Muscle layer of duodenum (tissue), 2 donors: Measurements from ENCODE around the gene ALG9.

Experiments used
- H3K27ac ChIP-seq: one replicate; pipeline ENCODE4 v1.7.0; 2013; ENCODE audit warnings: mild to moderate bottlenecking, low read length
- H3K27me3 ChIP-seq: one replicate; pipeline ENCODE4 v1.7.0; 2013; ENCODE audit warnings: low read depth, mild to moderate bottlenecking, control low read depth, low read length
- H3K36me3 ChIP-seq, 2 donors: one replicate each; pipeline ENCODE4 v1.7.0; 2013; ENCODE audit warnings: low read length in 2 of 2, control low read depth in 1 of 2, mild to moderate bottlenecking in 1 of 2; ENCODE audit not compliant: insufficient read depth in 2 of 2, control insufficient read depth in 1 of 2
- H3K4me1 ChIP-seq, 2 donors: one replicate each; pipeline ENCODE4 v1.7.0; 2013; ENCODE audit warnings: low read length in 2 of 2, mild to moderate bottlenecking in 2 of 2, control low read depth in 1 of 2, moderate library complexity in 1 of 2; ENCODE audit not compliant: insufficient read depth in 2 of 2, control insufficient read depth in 1 of 2
- H3K4me3 ChIP-seq, 2 donors: one replicate each; pipeline ENCODE4 v1.7.0; 2013; ENCODE audit warnings: low read length in 2 of 2, low read depth in 1 of 2, mild to moderate bottlenecking in 1 of 2
- H3K9me3 ChIP-seq, 2 donors: one replicate each; pipeline ENCODE4 v1.7.0; 2013; ENCODE audit warnings: low read length in 2 of 2, control low read depth in 1 of 2, mild to moderate bottlenecking in 1 of 2; ENCODE audit not compliant: control insufficient read depth in 1 of 2
- donor health status: healthy.

Gene ALG9

DNA sequence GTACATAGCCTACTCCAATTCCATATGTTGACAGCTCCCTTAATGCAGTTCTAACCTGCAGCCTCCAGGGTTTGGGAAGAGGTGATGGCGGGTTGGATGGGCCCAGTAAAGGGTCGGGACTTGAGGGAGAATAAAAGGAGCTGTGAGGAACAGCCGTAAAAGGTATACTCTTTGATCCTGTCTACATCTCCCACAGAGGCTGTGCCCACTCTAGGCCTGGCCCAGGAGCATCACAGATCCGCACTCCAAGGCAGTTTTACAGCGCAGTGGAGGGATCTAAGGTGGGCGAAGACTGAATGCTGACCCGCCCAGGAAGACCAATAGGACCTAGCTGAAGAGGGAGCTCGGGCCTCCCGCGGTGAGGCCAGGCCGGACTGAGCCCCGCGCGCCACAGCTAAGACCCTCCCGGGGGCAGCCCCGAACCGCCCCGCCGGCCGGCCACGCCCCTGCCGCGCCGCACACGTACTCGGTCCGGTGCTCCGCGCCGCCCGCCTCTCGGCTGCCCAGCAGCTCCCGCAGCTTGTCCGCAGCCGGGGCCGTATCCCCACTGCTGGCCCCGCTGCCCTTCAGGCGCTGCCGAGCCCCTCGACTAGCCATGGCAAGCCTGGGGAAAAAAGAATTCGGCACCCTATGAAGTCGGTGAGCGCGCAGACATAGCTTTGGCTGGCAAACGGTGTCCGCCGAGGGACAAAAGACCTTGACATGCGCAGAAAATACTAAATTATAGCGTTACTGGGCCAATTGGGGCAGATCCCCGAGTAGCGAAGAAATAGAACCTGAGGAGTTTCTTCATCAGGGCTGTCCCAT is at the start of gene ALG9:
Gene ALG9 (minus strand): TSS at position 696 of the 807 bp plus-strand sequence. CDS start 99 bp downstream, at position 597.
- H3K4me1 ChIP-seq = peaks cover 7 to 8% of the 10 kb centered on the region in 2 donors
- peak within 1 kb of the TSS; percentile 84 for H3K27ac ChIP-seq
- no peaks in the 10 kb centered on the region for H3K9me3 ChIP-seq
- peak within 1 kb of the TSS; percentile 92 for H3K4me3 ChIP-seq
- no peaks in the 10 kb centered on the region for H3K27me3 ChIP-seq
- peaks cover 18 to 26% of the 10 kb centered on the region in 2 donors for H3K36me3 ChIP-seq

- no peak overlapping the region for H3K27ac ChIP-seq
- H3K4me1 ChIP-seq = peaks cover 14 to 18% of the 10 kb centered on the region in 2 donors
- H3K9me3 ChIP-seq = no peaks in the 10 kb centered on the region
- H3K27me3 ChIP-seq = no peaks in the 10 kb centered on the region
- no peak overlapping the region for H3K4me3 ChIP-seq
- H3K36me3 ChIP-seq = peaks cover 0 to 10% of the 10 kb centered on the region in 2 donors
Measured at GRCh38 chr11:111920908-111921307, 49.5 kb upstream of the ALG9 start.

- H3K9me3 ChIP-seq = no peaks in the 10 kb centered on the region
- peaks cover 8 to 15% of the 10 kb centered on the region in 2 donors for H3K4me1 ChIP-seq
- peak within 1 kb of the TSS; percentile 33 for H3K27ac ChIP-seq
- H3K4me3 ChIP-seq = peak within 1 kb of the TSS in 1 of 2 donors; percentile 4
- no peaks in the 10 kb centered on the region for H3K27me3 ChIP-seq
- peaks cover 0 to 9% of the 10 kb centered on the region in 2 donors for H3K36me3 ChIP-seq
Measured at GRCh38 chr11:111918390-111919256, 47.2 kb upstream of the ALG9 start, which contains the start of gene C11orf52. Gene C11orf52 (plus strand): TSS chr11:111918913. CDS start chr11:111918973, 60 bp downstream.

GRCh38 chr11:111917788-111918187 is 46.4 kb upstream of the ALG9 start:
- no peak overlapping the region for H3K27ac ChIP-seq
- peaks cover 0 to 8% of the 10 kb centered on the region in 2 donors for H3K36me3 ChIP-seq
- no peaks in the 10 kb centered on the region for H3K27me3 ChIP-seq

DNA sequence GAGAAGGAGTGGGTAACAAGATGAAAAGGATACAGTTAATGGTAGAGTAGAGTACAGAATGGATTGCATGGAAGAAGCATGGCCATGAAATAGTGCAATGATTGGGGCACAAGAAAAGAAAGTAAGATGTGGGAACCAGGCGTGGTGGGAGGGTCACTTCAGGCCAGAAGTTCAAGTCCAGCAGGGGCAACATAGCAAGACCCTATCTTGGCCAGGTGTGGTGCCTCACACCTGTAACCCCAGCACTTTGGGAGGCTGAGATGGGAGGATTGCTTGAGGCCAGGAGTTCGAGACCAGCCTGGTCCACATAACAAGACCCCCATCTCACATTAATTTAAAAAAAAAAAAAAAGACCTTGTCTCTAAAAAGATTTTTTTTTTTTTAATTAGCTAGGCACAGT is 45.9 kb upstream of the ALG9 start:
- no peak overlapping the region for H3K4me3 ChIP-seq
- H3K27me3 ChIP-seq = no peaks in the 10 kb centered on the region
- peaks cover 0 to 9% of the 10 kb centered on the region in 2 donors for H3K4me1 ChIP-seq
- H3K27ac ChIP-seq = no peak overlapping the region
- no peaks in the 10 kb centered on the region for H3K9me3 ChIP-seq
- peaks cover 0 to 11% of the 10 kb centered on the region in 2 donors for H3K36me3 ChIP-seq

More at GRCh38 chr11:111917788-111918187, 46.4 kb upstream of the ALG9 start:
- H3K4me1 ChIP-seq = peaks cover under 1 to 14% of the 10 kb centered on the region in 2 donors
- H3K9me3 ChIP-seq = no peaks in the 10 kb centered on the region
- H3K4me3 ChIP-seq = no peak overlapping the region

DNA sequence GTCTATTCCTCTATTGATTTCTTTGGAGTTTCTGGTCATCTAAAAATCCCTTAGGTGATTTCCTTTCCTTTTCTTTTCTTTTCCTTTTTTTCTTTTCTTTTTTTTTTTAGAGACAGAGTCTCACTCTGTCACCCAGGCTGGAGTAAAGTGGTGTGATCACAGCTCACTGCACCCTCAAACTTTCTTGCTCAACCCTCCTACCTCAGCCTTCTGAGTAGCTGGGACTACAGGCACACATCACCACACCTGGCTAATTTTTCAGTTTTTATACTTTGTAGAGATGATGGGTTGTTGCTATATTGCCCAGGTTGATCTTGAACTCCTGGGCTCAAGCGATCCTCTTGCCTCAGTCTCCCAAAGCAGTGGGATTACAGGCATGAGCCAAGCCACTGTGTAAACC is 45.4 kb upstream of the ALG9 start:
- H3K36me3 ChIP-seq = peaks cover 0 to 16% of the 10 kb centered on the region in 2 donors
- no peak overlapping the region for H3K4me3 ChIP-seq
- H3K27ac ChIP-seq = no peak overlapping the region
- H3K4me1 ChIP-seq = peaks cover 0 to 7% of the 10 kb centered on the region in 2 donors
- H3K9me3 ChIP-seq = no peaks in the 10 kb centered on the region
- no peaks in the 10 kb centered on the region for H3K27me3 ChIP-seq

DNA sequence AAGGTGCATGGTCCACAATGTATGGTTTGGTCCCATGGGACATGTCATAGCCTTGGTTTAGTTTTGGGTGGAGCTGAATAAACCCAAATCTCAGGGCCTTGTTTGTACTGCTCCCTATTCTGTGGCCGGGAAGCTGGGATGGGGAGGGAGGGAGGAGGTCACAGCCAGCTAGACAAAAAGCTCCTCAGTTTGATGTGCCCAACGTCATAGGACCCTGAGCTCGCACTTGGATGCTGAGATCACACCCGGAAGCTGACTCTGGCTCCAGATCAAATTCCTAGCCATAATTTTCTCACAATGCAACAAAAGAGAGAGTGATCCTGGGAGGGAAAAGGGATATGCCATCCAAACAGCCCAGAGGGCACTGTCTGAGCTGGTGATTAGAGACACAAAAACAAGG is 42.6 kb upstream of the ALG9 start:
- H3K4me3 ChIP-seq = peak overlapping the region; percentile 60
- H3K27me3 ChIP-seq = no peaks in the 10 kb centered on the region
- H3K9me3 ChIP-seq = no peaks in the 10 kb centered on the region
- peak overlapping the region; percentile 85 for H3K27ac ChIP-seq
- H3K36me3 ChIP-seq = peaks cover 4 to 26% of the 10 kb centered on the region in 2 donors
- peaks cover 0 to 20% of the 10 kb centered on the region in 2 donors for H3K4me1 ChIP-seq

GRCh38 chr11:111913031-111913861 is 41.9 kb upstream of the ALG9 start:
- Histone ChIP-seq H3K9me3 (no peaks in the 10 kb centered on the region), H3K27me3 (no peaks in the 10 kb centered on the region), H3K4me1 (peaks cover 0 to 20% of the 10 kb centered on the region in 2 donors), H3K36me3 (peaks cover 4 to 32% of the 10 kb centered on the region in 2 donors), H3K27ac (peak overlapping the region; percentile 85), H3K4me3 (peak overlapping the region; percentile 60)

DNA sequence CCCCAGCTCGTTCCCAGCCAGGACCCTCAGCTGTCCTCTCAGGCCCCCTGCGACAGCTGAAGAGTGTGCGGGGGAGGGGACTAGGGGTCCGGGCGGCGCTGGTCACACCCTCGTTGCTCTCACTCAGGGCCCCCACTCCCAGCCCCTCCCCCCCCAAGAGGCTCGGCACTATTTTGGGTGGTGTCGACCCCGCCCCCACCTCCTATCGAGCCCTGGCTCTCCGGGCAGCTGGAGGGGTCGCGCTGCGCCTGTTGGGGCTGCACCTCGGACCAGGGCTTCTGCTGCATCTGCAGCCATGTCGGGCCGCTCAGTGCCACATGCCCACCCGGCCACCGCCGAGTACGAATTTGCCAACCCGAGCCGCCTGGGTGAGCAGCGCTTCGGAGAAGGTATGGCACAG is 41.2 kb upstream of the ALG9 start, which contains the start of gene HSPB2:
Gene HSPB2 (plus strand): TSS at position 200 of the 400 bp plus-strand sequence. CDS start 96 bp downstream, at position 296.
- H3K27ac ChIP-seq = peak within 1 kb of the TSS; percentile 94
- no peaks in the 10 kb centered on the region for H3K27me3 ChIP-seq
- peak within 1 kb of the TSS; percentile 60 for H3K4me3 ChIP-seq
- H3K9me3 ChIP-seq = no peaks in the 10 kb centered on the region
- peaks cover 0 to 20% of the 10 kb centered on the region in 2 donors for H3K4me1 ChIP-seq
- H3K36me3 ChIP-seq = peaks cover 4 to 39% of the 10 kb centered on the region in 2 donors

DNA sequence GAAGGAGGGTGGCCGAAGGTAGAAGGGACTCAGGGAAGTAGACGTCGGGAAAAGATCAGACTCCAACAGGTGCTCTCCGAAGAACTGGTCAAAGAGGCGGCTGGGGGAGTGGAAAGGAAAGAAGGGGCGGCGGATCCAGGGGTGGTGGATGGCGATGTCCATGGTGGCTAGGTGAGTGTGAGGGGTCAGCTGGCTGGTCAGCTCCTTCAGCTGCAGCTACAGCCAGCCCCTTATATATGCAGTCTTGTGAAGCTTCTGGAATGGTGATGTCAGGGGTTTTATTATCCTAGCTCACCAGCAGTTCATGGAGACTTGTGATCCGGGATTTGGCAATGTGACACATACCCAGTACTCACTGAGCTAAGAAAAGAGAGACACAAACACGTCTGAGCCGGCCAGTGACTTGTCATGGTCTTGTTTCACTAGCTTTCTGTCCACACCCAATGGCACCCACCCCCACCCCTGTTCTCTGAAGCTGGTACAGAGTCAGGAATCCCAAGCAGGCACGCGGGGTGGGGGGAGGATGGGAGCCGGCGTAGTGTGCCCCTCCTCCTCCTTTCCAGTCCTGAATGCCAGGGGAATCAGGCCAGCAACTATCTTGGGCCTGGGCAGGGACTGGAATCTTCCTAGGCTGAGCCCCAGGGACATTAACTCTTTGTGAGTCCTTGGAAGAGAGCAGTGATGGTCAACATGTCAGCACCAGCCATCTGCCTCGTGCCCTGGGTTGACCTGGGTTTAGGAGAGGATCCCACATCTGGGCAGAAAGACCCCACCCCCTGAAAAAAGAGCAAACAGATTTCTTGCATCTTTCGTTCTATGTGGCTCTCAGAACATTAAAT is 40.4 kb upstream of the ALG9 start, which contains the start of gene CRYAB:
Gene CRYAB (minus strand): TSS at position 208 of the 839 bp plus-strand sequence. CDS start 46 bp downstream, at position 162.
- Histone ChIP-seq H3K27ac (peak within 1 kb of the TSS; percentile 94), H3K27me3 (no peaks in the 10 kb centered on the region), H3K4me1 (peaks cover 0 to 20% of the 10 kb centered on the region in 2 donors), H3K9me3 (no peaks in the 10 kb centered on the region), H3K36me3 (peaks cover 4 to 39% of the 10 kb centered on the region in 2 donors), H3K4me3 (peak within 1 kb of the TSS; percentile 57 to 60)
